Glomerular visceral epithelial cell (primary cell): ENCODE results near the gene WDR33.
A peak's percentile ranks its signal among the peaks of the same experiment; 100 is the strongest.
"Not testable (repeated sequence)": the region's sequence is repeated elsewhere in the genome, so short reads cannot be mapped to it uniquely, and the experiment has no call there.

Experiments
- DNase-seq: peaks from one replicate; pipeline ENCODE4 v3.0.0-alpha.2; 2016; ENCODE audit errors: extremely low spot score

The WDR33 gene

DNA sequence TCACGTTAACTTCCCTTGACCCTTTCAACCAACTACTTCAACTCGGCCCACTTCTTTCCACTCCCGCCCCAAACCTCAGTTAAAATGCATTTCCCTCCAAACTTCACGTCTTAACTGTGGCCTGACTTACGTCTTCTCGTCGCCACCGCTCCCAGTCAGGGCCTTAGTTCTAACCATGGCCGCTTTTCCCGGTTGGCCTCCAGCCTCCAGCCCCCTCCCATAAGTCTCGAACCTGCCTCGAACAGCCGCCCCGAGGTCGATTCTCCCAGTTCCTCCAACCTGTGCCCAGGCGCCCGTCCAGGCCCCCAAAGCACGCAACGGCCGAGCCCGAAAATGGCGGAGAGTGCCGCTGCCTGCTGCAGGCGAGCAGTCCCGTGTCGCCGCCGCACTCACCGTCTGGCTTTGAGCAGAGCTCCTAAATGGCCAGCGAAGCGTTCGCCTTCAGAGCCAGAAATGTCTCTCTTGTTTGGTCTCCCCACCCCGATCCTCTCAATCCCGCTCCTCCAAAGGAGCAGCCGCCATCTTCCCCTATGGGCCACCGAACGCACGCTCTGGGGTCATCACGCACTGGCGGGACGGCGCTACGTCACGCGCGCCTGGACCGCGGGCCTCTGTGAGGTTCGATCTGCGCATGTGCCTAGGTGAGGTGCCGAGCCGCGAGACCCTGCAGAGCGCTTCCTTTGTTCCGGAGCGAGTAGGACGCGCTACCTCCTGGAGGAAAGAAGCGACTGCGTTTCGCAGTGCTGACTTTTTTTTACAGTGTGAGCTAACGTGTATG lies at the start of gene WDR33:
Gene WDR33, minus strand, starts transcription at position 553 of the 778 bp plus-strand sequence. CDS start 40,190 bp downstream, outside the sequence.
- peak; percentile 95 for DNase-seq

DNA sequence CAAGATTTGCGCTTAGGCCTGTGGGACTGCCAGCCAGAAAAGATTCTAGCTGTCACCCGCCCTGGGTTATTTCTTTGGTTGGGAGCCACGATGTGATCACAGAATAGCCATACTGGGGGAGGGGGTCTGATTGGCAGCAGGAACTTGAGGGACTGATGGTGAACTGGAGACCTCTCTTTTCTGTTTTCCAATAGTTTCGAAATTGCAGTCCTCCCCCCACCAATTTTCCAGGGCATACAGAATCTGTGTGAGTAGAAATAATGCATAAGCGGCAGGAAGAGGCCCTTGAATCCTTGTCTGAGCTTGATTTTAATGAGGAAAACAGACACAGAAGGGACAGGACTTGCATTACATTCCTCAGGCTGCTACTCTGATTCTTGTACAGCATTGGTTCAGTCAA lies 49.2 kb upstream of the WDR33 start:
- no peak for DNase-seq

DNA sequence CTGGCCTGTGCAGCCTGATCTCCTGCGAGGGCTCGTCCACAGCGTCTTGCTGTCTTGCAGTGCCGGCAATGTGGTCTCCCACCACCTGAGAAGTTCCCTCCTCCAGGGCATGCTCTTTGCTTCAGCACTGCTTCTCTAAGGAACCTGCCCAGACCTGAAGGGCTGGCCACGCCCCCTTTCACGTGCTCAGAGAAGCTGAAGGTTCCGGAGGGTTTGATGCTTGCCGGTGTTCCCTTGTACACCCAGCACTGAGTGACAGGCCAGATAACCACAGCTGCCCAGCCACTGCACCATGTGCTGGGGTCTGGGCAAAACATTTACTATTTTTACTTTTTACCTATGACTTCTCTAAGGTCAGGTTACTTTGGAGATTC lies 48.7 kb upstream of the WDR33 start:
- peak; percentile 37 for DNase-seq

GRCh38 chr2:127857265-127857808 lies 46.4 kb upstream of the WDR33 start:
- DNase-seq, result peak; percentile 33

DNA sequence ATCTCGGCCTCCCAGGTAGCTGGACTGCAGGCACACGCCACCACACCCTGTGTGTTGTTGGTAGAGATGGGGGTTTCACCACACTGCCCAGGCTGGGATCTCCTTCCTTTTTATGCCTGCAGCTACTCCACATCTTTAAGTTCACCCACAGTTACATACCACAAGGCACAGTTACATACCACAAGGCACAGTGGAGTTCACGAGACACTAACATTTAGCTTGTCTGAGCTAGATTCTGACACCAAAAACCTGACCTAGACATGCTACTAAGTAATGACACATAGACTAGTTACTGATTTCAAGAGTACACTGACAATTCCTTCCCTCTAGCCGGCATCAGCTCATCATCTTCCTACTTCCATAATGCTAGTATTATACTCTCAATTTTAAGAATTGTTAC lies 42.7 kb upstream of the WDR33 start:
- peak; percentile 59 for DNase-seq

DNA sequence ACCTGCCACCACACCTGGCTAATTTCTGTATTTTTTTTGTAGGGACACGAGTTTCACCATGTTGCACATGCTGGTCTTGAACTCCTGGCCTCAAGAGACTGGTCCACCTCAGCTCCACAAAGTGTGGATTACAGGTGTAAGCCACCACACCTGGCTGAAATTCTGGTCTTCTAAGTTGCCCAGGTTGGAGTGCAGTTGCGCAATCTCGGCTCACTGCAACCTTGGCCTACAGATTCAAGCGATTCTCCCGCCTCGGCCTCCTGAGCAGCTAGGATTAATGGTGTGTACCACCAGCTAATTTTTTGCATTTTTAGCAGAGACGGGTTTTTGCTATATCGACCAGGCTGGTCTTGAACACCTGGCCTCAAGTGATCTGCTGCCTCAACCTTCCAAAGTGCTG lies 41.4 kb upstream of the WDR33 start:
- no peak for DNase-seq

GRCh38 chr2:127847931-127848330 lies 37.0 kb upstream of the WDR33 start:
- no peak for DNase-seq

- DNase-seq, result no peak
These were observed 34.0 kb upstream of the WDR33 start for GRCh38 chr2:127844973-127845372.

DNA sequence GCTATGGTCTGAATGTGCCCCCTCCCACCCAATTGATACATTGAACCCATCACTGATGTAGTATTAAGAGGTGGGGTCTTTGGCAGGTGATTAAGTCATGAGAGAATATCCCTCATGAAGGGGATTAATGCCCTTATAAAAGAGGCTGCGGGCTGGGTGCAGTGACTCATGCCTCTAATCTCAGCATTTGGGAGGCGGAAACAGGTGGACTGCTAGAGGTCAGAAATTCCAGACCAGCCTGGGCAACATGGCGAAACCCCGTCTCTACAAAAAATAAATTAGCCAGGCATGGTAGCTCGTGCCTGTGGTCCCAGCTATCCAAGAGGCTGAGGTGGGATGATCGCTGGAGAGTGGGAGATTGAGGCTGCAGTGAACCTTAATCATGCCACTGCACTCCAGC lies 32.7 kb upstream of the WDR33 start:
- DNase-seq, result no peak

DNA sequence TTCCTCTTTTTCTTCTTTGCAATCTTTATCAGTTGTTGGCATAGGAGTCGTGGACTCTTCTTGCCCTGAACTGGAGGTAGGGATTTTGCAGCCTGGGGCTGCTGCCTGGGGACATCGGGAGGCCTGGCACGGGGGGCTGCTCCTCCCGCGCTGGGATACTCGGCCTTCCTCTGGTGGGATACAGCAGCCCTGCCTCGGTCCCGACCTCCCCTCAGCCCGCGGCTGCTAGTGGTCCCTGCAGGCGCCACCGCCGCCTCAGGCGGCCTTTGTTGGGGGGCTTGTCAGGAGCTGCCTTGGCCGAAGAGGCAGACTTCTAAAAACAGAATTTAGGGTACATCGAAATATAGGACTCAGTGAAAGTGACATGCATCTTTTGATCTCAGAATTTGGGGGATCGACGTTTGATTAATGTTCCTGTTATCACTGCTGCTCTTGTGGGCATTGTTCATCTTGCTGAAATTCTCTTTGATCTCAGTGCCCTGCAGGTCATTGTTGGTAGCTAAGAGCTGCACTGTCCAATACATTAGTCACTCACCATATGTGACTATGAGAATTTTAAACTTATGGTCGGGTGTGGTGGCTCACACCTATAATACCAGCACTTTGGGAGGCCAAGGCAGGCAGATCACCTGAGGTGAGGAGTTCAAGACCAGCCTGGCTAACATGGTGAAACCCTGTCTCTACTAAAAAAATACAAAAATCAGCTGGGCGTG lies 30.7 kb upstream of the WDR33 start:
- DNase-seq, result no peak

- DNase-seq, result no peak
These were observed 29.9 kb upstream of the WDR33 start for GRCh38 chr2:127840893-127841292.

DNA sequence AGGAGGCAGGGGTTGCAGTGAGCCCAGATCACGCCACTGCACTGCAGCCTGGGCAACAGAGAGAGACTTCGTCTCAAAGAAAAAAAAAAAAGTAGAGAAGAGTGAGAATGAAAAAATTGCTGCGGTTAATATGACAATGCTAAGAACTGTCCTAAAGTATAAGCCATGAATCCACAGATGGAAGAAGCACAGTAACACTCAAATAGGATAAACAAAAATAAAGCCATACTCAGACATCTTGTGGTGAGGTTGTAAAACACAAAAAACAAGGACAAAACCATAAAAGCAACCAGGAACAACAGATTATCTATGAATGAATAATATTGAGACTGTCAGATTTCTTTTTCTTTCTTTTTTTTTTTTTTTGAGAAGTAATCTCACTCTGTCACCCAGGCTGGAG lies 24.0 kb upstream of the WDR33 start:
- no peak for DNase-seq

- no peak for DNase-seq
These were observed 18.9 kb upstream of the WDR33 start for GRCh38 chr2:127829845-127830246.

GRCh38 chr2:127826708-127827107 lies 15.7 kb upstream of the WDR33 start:
- not testable (repeated sequence) for DNase-seq

- peak; percentile 30 for DNase-seq
These were observed 15.1 kb upstream of the WDR33 start for GRCh38 chr2:127826047-127826446.

DNA sequence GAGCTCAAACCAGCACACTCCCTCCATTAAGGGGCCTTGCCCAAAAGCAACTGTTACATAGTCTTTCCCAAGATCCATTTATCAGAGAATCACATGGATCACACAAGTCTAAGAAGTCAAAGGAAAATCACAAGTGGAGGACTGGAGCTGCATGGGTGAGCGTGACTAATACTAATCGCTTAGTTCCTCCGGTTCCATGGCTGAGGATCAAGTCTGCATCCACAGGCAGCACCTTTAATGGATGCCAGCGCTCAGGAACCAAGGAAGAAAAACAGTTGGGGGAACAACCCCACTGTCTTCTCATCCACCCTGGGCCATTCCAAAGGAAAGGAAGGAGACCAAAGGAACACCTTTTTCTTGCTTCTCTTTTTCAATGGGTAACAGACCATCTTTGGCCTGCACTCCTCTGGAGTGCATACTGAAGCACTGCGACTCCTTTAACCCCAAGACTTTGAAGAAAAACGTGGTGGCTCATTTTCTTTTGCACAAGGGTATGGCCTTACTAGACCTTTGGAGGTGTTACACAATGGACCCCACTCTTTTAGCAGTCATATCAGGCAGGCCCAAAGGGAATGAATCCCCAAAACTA lies 9.2 kb upstream of the WDR33 start:
- DNase-seq, result no peak

- no peak for DNase-seq
These were observed 7.9 kb upstream of the WDR33 start for GRCh38 chr2:127818794-127819425.

- DNase-seq, result no peak
These were observed 7.3 kb upstream of the WDR33 start for GRCh38 chr2:127818241-127818640.

DNA sequence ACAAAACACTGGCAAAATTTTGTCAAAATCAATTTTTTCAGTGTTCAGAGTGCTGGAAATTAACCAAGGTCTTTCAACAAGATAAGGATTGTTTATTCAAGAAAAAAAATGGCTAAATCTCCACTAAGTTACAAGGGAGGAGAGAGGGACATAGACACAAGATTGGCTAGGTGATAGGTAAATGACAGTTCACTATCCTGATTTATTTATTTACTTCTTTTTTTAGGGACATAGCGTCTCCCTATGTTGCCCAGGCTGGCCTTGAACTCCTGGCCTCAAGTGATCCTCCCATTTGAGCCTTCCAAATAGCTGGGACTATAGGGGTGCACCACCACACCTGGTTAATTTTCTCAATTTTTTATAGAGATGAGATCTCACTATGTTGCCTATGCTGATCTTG lies 3.7 kb upstream of the WDR33 start:
- no peak for DNase-seq

DNA sequence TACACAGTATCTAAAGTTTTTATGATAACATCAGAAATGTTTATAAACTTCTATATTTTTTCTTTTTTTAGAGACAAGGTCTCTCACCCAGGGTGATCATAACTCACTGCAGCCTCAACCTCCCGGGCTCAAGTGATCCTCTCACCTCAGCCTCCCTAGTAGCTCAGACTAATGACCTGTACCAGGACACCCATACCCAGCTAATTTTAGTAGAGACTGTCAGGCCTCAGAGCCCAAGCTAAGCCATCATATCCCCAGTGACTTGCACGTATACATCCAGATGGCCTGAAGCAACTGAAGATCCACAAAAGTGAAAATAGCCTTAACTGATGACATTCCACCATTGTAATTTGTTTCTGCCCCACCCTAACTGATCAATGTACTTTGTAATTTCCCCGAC lies 1.5 kb upstream of the WDR33 start:
- DNase-seq, result not testable (repeated sequence)

- DNase-seq, result no peak
These were observed 688 bp upstream of the WDR33 start for GRCh38 chr2:127811397-127812321.
